GM18511 (cell line): ENCODE measurements around the gene ADAM29.
A peak's percentile ranks its signal among the peaks of the same experiment; 100 is the strongest.
"Not testable (repeated sequence)": the region's sequence is repeated elsewhere in the genome, so short reads cannot be mapped to it uniquely, and the experiment has no call there.

Source experiments
- ATAC-seq: cut with Tn5 transposase; IDR thresholded peaks from one replicate; pipeline ENCODE4 v1.9.1; 2021; ENCODE audit warnings: mild to moderate bottlenecking, moderate library complexity; ENCODE audit not compliant: unreplicated experiment

ADAM29 gene

DNA sequence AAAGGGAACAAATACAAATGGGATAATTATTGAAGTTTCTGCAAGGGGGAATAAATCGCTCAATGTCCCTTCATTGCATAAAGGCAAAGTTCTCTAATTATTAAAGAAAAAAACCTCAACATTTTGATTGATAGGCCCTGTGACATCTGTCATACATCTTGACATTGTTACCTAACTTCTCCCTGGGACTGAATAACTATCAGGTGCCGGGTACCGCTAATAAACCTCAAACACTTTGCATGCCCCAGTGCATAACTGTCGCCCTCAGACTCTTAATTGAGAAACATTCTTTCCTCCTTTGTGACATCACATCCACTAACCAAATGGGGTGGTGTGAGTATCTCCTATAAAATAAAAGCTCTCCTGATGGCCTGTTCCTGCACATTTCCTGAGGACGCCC lies at the start of gene ADAM29:
Gene ADAM29 (plus strand): TSS at position 301 of the 400 bp plus-strand sequence. CDS start 57,168 bp downstream, outside the sequence.
- no peak for ATAC-seq

DNA sequence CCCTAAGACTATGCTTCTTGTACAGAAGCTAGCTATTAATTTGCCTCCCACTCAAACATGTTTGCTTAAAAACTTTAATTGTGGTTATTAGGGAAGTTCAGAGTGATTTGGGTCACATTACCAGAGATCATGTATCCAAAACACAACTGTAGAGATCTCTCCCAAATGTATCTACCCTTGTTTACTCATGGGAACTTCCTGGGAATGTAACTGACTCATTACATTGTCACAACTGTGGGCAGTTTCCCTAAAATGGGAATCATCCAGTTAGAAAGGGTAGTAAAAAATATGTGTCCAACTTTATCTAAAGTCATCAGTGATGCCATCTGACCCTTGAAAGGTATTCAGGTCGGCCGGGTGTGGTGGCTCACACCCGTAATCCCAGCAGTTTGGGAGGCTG lies 48.8 kb upstream of the ADAM29 start:
- ATAC-seq = no peak

DNA sequence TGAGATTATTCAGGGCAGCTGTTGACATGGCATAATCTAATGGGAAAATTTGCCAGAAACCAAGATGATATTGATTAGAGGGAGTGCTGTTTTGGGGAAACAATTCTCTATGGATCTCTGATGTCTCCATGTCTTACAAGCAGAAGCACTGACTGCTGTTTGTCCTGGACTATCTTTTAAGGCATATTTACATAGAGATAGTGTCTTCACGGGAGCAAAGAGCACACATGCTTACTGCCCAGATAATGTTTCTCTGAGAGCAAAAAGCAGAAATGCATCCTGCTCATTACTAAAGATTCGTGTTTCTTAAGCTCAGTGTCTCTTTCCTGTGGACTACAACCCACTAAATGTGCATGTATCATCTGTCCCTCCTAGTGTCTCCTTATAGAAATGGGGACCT lies 47.8 kb upstream of the ADAM29 start:
- ATAC-seq = no peak

DNA sequence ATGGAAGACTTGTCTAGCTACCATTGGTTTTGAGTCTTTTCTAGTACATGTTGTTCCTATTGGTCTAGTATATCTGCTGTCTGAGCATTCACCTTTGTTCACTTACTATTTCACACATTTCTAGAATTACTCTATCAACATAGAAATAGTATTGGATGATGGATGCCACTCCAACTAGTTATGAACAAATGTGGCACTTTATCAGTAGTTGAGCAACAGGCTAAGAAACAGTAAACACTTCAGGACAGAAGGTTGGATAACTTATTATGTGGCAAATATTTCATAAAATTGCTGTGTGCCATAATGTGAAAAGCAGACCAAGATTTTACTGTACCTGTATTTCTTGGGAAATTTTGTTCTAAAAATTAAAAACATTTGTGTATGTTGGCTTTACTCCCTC lies 46.8 kb upstream of the ADAM29 start:
- no peak for ATAC-seq

DNA sequence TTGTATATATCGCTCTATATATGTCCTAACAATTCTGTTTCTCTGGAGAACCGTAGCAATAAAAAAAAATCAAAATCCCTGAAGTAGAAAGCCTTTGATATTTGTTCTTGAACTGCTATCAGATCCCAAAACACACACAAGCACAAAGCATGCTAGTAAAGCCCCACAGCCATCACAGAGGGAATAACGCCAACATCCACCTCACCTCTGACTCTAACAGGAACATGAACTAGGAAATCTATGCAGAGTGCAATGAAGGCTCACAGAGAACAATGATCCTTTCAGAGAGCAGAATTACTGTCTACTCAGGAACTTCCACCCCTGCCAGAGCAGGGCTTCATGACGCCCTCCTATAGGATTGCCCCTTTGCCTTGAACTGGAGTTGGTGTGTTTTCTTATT lies 45.0 kb upstream of the ADAM29 start:
- ATAC-seq = not testable (repeated sequence)

DNA sequence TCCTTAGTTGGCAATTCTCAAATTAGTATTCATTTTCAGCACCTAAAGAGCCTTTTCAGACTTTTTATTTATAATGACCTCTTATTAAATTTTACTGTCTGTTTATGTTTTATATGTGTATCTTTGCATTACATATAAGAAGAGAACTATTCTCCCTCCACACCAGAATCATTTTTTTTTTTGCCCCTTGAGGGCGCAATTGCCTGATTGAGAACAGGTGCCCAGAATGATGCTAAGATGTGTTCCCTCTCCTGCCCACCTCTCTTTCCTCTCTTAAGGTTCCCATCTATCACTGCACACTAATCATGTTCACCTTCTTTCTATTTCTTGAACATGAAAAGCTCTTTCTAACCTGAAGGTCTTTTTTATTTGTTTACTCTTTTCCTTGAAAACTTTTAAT lies 44.2 kb upstream of the ADAM29 start:
- ATAC-seq = peak; percentile 72

DNA sequence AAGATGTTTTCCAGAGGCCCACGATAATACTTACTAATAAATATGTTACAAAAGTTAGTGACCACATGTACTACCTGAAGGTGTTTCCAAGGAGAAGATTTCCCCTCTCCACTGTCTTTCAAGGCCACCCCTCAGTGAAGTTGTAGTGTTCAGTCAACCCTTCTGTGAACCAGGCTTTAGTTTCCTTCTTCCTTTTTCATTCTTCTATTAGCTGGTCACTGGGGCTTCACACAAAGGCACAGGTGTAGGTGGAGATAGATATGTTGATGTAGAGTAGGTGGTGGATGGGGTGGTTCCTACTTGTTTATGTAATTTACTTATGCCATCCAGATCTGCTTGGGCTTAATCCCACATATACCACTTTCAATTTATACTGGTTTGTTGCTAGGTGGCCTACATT lies 43.3 kb upstream of the ADAM29 start:
- ATAC-seq = peak; percentile 32

DNA sequence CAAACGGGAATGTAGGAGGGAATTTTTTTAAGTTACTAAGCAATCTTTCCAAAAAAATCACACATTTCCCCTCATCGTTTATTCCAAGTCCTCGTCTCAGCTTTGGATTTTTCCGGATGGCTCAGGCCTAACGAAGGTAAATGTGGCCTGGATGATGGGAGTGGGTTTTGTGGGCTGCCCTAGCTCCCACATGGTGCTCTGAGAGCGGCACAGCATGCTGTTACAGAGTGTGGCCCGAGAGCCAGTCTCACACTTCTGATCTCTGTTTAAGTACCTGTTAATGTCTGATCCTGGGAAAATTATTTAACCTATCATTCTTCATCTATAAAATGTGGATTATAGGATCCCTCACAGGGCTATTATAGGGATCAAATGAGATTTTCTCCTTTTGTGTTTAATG lies 38.2 kb upstream of the ADAM29 start:
- no peak for ATAC-seq

DNA sequence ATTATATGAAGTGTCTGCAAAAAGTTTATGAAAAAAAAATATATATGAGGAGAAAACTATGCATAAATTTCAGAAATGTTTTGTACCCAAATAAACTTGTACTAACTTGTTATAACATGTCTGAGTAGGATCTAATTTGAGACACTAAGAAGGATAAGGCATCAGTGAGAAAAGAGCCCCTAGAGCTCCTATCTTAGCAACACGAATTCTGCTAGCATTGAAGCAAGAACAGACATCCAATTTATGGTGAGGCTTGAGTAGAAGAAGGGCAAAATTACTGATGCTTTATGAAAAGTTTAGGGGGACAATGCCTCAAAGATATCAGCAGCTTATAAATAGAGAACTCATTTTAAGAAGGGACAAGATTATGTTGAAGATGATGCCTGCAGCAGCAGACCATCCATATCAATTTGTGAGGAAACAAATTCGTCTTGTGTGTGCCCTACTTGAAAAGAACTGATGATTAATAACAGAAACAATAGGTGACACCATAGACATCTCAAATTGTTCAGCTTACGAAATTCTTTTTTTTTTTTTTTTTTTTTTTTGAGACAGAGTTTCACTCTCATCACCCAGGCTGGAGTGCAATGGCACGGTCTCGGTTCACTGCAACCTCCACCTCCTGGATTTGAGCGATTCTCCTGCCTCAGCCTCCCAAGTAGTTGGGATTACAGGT lies 35.7 kb upstream of the ADAM29 start:
- ATAC-seq = no peak

DNA sequence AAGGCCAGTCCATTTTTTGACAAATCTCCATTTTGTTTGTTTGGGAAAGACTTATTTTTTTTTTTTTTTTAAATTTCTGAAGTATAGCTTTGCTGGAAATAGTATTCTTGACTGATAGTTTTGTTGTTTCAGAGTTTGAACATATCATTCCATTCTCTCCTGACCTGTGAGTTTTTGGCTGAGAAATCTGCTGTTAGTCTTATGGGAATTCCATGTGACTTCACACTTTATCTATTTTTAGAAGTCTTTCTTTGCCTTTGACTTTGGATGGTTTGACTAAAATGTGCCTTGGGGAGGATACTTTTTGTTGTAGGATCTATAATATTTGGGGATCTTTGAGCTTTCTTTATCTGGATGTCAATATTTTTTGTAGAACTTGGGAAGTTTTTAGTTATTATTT lies 10.7 kb upstream of the ADAM29 start:
- no peak for ATAC-seq

DNA sequence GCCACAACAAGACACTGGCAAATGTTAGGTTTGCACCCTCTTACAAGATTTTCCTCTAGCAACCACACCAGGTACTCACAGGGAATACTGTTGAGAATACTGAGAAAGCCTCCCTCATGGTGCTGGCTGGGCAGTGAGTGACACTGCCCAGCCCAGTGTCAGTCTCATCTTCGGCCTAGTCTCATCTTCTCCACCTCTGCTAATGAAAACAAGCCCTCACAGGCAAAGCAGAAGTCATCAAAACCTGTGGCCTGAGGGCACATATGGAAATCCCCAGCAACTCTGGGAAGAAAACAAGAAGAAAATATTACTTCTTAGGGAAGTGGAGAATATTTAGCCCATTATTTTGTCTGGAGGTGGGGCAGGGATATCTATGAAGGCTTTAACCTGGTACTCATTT lies 7.9 kb upstream of the ADAM29 start:
- ATAC-seq = no peak

DNA sequence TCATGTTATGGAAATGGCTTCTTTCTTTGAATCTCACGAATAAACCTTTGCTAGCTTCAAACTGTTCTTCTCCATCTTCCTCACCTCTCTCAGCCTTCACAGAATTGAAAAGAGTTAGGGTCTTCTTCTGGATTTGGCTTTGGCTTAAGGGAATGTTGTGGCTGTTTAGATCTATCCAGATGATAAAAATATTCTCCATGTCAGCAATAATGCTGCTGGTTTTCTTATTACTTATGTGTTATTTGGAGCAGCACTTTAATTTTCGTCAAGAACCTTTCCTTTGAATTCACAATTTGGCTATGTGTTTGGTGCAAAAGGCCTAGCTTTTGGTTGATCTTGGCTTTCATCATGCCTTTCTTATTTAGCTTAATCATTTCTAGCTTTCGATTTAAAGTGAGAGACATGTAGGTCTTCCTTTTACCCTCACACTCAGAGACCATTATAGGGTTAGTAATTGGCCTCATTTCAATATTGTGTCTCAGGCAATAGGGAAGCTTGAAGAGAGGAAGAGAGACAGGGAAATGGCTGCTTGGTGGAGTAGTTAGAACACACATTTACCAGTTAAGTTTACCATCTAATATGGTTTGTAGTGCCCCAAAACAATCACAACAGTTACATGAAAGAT lies 5.1 kb upstream of the ADAM29 start:
- no peak for ATAC-seq

DNA sequence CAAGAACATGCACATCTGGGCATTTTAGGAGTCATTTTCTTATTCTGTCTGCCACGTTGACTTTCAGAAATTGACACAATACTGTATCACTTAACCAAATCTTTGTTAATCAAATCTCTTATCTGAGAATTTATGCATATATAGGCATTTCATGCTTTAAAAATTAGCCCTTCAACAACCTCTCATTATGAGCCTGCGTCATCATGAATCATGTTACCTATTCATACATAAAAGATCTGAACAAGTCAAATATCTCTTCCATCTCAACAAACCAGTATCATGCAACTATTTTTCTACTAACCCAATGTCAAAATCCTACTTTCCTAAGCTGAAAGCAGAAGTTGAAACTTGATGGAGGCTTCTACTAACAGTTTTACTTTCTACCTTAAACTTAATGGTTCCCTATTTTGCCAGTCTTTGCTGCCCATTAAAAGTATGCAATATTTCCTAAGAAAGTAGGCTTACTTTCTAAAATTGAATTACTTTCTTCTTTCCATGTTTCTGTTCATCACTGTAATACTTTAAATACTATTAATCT lies 1.8 kb downstream of the ADAM29 start:
- no peak for ATAC-seq

DNA sequence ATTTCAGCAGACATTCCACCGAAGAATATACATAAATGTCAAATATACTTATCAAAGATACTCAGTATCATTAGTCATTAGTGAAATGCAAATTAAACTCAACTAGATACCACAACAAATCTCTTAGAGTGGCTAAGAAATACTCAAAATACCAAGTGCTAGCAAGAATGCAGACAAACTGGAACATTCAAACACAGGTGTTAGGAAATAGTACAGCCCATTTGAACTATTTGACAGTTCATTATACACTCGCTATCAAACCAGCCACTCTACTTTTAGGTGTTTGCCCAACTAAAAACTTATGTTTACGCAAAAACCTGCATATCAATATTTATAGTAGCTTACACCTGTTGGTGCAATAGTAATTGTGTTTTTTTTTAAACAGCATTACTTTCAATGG lies 8.8 kb downstream of the ADAM29 start:
- ATAC-seq = no peak

DNA sequence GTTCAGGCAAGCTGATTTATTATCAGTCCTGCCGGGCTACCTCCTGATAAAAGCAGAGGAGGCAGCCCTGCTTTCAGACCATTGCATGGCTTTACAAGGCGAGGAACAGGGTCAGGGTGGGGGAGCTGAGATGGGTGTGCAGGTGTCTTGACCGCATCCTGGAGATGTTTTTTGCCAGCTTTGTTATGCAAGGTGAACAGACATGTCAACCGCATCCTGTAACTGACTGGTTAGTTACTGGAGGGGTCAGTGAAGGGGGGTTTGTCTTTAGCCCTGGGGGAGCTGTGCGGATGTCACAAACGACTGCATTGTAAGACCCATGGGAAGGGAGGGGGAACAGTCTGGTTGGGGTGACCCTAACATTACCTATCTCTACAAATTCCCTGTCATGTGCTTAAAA lies 10.0 kb downstream of the ADAM29 start:
- ATAC-seq = peak; percentile 79

DNA sequence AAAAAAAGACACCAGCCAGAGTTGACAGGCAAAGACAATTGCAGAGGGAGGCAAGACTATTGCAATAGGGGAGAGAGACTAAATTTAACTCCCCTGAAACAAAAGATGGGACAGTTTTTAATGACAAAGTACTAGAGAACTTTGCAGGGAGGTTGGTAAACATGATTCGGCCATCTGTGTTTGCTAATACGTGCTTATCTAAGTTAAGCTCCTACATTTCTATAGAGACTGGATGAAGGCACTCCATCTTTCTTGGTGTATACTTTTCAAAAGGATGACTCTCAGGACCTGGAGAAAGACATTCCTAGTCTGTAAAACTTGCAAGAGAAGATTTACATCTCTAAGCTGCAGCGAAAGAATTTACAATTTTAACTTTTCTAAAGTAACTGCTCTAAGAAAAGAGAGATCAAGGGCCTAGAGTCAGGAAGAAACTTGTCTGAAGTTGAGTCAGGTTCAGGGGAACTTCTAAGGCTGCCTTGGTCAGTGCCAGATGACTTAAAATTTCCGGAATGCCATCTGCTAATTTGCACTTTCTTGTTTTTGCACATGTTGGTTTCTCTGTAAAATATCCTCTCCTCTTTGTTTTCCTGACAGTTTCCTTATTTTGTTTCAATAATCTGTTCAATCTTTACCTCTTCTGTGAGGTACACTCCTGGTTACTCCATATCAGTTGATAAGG lies 10.6 kb downstream of the ADAM29 start:
- peak; percentile 32 for ATAC-seq

DNA sequence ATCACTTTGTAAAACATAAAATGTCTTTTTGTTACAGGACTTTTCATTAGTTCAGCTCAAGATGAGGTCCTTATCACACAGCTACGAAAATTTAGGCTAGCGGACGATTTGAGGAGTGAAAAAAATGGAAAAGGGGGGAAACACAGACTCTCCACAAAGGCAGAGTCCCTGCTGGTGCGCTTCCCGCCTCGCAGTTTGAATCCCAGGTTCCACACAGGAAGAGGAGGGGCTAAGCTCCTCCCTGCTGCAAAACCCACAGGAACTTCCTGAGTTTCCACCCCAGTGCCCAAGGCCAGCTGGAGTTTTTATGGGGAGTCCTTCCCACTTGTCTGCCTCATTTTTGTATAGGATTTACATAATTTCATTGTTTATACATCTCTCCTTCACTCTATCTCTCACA lies 11.2 kb downstream of the ADAM29 start:
- no peak for ATAC-seq

DNA sequence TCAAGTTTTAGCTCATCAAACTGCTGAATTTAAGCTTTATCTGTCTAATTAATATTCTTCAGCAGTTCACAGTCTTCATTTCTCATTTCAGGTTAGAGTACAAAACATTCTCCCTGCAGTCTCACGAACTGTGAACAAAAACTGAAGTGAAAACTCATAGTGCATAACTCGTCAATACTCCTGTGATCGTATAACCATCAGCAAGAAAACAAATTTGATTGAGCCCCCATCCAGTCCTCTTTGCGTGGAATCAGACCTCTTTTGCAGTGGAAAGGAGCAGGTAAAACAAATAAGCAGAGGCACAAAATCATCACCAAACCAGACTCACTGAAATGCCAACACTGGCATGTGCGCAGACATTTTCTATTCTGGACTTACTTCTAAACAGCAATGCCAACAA lies 12.7 kb downstream of the ADAM29 start:
- ATAC-seq = no peak

DNA sequence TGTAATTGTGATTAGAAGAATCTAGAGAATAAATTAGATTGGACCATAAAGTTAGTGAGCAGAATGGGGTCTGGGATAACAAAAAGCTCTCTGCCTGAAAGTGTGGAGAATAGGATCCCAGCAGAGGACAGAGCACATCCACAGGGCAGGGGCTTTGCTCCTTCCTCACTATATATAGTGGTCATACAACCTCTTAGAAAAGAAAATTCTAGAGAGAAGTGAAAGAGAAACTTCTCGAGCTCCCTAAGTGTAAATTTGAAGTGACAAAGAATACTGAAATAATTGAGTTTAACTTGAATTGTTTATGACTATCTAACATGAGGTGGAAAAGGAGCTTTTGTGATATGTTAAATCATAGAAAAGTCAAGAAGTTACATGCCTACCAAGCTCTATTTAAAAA lies 14.9 kb downstream of the ADAM29 start:
- no peak for ATAC-seq

DNA sequence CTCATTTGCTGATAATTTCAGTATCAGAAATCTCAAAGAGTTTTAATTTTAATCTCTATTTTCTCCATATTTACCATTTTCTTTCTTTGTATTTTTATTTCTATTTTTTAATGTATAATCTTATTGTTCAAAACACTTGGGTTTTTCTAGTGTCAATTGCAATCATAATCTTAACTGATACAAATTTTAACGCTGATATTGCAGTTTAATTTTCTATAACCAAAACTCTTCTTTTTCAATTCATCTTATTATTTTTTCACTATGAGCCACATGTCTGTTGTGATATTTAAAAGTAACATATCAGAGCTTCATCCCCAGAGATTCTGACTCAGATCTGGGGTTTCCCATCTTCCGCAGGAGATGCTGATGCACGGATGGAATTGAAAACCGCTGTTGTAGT lies 16.2 kb downstream of the ADAM29 start:
- no peak for ATAC-seq

DNA sequence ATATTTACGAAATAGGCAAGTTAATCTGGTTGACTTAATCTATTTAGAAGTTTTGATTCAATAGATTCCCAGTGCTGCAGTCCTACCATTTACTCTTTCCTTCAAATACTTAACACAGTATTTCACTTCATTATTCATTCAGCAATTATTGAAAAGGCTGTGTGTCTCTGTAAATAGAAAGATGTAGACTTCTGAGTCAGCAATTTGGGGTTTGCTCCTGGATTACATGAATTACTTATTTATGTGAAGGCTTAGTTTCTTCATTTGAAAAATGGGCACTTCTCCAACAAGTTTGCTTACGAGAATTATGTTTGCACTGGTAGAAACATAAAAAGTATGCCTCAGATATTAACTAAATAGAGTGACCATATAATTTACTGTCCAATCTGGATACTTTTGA lies 17.4 kb downstream of the ADAM29 start:
- ATAC-seq = no peak

DNA sequence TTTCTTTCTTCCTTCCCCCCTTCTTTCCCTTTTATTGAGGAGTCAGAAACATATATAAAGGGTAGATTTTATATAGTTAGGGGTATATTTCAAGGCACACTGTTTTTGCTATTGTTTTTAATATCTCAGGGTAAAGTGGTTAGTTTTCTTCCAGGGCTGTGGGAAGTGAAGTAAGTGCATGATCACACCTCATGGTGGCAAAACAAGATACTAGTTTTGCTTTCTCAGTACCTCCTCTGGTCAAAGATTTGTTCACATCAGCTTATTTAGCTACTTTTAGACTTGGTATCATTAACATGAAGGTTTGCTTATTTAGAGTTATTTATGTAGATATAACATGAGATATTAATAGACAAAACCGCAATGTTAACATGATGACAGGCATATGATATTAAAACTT lies 21.8 kb downstream of the ADAM29 start:
- ATAC-seq = no peak
